ENCODE data around the gene IL4R. TPM values are rescaled to one million over a fixed set of nuclear protein-coding genes. Genes with fewer than 3 reads are reported as not detected.

Gene IL4R
- total and polyA plus RNA-seq, 2 experiments from 2014 or later: 6.4 to 17.6 TPM

- DNase-seq (ENCODE audit: low spot score) (peak; percentile 23), ATAC-seq (peak; percentile 46; the same call in 2 of the 3 replicates)
- no peaks in the 10 kb centered on the region for H3K9me2 ChIP-seq (ENCODE audit: insufficient read depth)
- peak overlapping the region; percentile 72 for H2AFZ ChIP-seq
- no peaks in the 10 kb centered on the region for H3K36me3 ChIP-seq (ENCODE audit: insufficient read depth)
- no peak overlapping the region for H3K27ac ChIP-seq (ENCODE audit: low read depth)
- no peak overlapping the region for H3K4me3 ChIP-seq
- H4K20me1 ChIP-seq (replicated peaks; ENCODE audit: insufficient read depth): no peaks in the 10 kb centered on the region; the same call in 1 of the 2 replicates
- no peak for TF ChIP-seq STAT1 (IDR thresholded peaks at IDR 0.05; ENCODE audit: unreplicated experiment)
- no peak for TF ChIP-seq NANOG (IDR thresholded peaks at IDR 0.05; ENCODE audit: borderline replicate concordance)
- TF ChIP-seq EZH2 (IDR thresholded peaks at IDR 0.05; ENCODE audit: low read depth, unreplicated experiment): no peak
- TF ChIP-seq ETS1 (IDR thresholded peaks at IDR 0.05): no peak
- TF ChIP-seq EZH2phosphoT487 (IDR thresholded peaks at IDR 0.05; ENCODE audit: unreplicated experiment): no peak
- TF ChIP-seq POLR2AphosphoS5 (IDR thresholded peaks at IDR 0.05; ENCODE audit: low read depth): no peak
- no peak for TF ChIP-seq REST (IDR thresholded peaks at IDR 0.05; ENCODE audit: unreplicated experiment)
- no peak for TF ChIP-seq ZNF462 (CRISPR knock-in tag; IDR thresholded peaks at IDR 0.05)
- no peak for TF ChIP-seq JUNB (IDR thresholded peaks at IDR 0.05; ENCODE audit: unreplicated experiment)
- TF ChIP-seq CTCF (conservative IDR thresholded peaks at IDR 0.05; ENCODE audit: low read depth in 2 of 2): no peak
- no peak for TF ChIP-seq ZNF114 (CRISPR knock-in tag; IDR thresholded peaks at IDR 0.05)
- TF ChIP-seq ZNF331 (CRISPR knock-in tag; IDR thresholded peaks at IDR 0.05; ENCODE audit: low read depth): no peak
- no peak for TF ChIP-seq CREB1 (CRISPR knock-in tag; IDR thresholded peaks at IDR 0.05; ENCODE audit: low read depth)
- H3K27me3 ChIP-seq (ENCODE audit: insufficient read depth): no peaks in the 10 kb centered on the region
- Mint-ChIP-seq H3K27ac (no peak overlapping the region), H3K27me3 (ENCODE audit: insufficient read depth, low read depth, poor library complexity) (no peaks in the 10 kb centered on the region), H3K4me1 (peaks cover 8% of the 10 kb centered on the region), H3K4me3 (no peak overlapping the region), H3K36me3 (ENCODE audit: low read depth) (no peaks in the 10 kb centered on the region; the same call in 2 of the 3 replicates), H3K9me3 (no peaks in the 10 kb centered on the region)
- H3K4me1 ChIP-seq (ENCODE audit: insufficient read depth): no peaks in the 10 kb centered on the region
- H3K4me2 ChIP-seq: no peak overlapping the region
- no peaks in the 10 kb centered on the region for H3F3A ChIP-seq (replicated peaks; ENCODE audit: low read depth)
- no peaks in the 10 kb centered on the region for H3K79me2 ChIP-seq (replicated peaks; ENCODE audit: insufficient read depth)
Measured at GRCh38 chr16:27281243-27281642, 32.5 kb upstream of the IL4R start.

Measured in GM23338 (cell line).